Caco-2 (cell line): ENCODE measurements around the gene RIPOR2. TPM values are rescaled to one million over a fixed set of nuclear protein-coding genes. Genes with fewer than 3 reads are reported as not detected.
"Not testable (repeated sequence)": the region's sequence is repeated elsewhere in the genome, so short reads cannot be mapped to it uniquely, and the experiment has no call there.

Experiments used
- BruUV-seq: library from RNA; stranded (reverse); fragments of 400-500 nt; replicated peaks from 2 replicates; lab custom pipeline; 2021; lab: Mats Ljungman, UMichigan
- CTCF ChIA-PET: fragments of 300-600 bp; sonication (Branson Sonifier 250); formaldehyde crosslinking; loops from one replicate; lab custom pipeline; 2022; ENCODE audit warnings: antibody characterized with exemption; lab: Charles Lee
- POLR2A ChIA-PET: fragments of 300-600 bp; sonication (Branson Sonifier 250); formaldehyde crosslinking; loops from one replicate; lab custom pipeline; 2022; ENCODE audit warnings: antibody characterized with exemption; lab: Charles Lee
- DNase-seq, 2 experiments: peaks; one replicate each; pipeline versions ENCODE4 v3.0.0 to v3.0.0-alpha.2; 2020 to 2022
- H3K27me3 ChIP-seq: replicated peaks from 2 replicates; pipeline ENCODE4 v1.6.0; 2011; ENCODE audit warnings: low read length; ENCODE audit not compliant: control insufficient read depth, insufficient read depth
- H3K36me3 ChIP-seq: 2 replicates; pipeline ENCODE4 v1.5.1; 2011; ENCODE audit warnings: low read length; ENCODE audit not compliant: control insufficient read depth, insufficient read depth
- H3K4me1 ChIP-seq: fragments of 250-450 bp; sonication (Bioruptor Pico); 2 replicates; pipeline ENCODE4 v1.5.1; 2020; ENCODE audit warnings: mild to moderate bottlenecking
- H3K4me3 ChIP-seq: 2 replicates; pipeline ENCODE4 v1.5.1; 2011; ENCODE audit warnings: low read depth, mild to moderate bottlenecking, control low read depth, low read length
- H3K9me3 ChIP-seq: fragments of 250-450 bp; sonication (Bioruptor Pico); 2 replicates; pipeline ENCODE4 v1.5.1; 2020; ENCODE audit warnings: mild to moderate bottlenecking, moderate library complexity
- H3K27ac Mint-ChIP-seq: one replicate; pipeline ENCODE4 v1.8.0; 2022; ENCODE audit warnings: mixed read lengths; ENCODE audit not compliant: unreplicated experiment
- H3K27me3 Mint-ChIP-seq: one replicate; pipeline ENCODE4 v1.8.0; 2022; ENCODE audit warnings: mixed read lengths; ENCODE audit not compliant: insufficient read depth, unreplicated experiment
- H3K36me3 Mint-ChIP-seq: one replicate; pipeline ENCODE4 v1.8.0; 2022; ENCODE audit warnings: mild to moderate bottlenecking, mixed read lengths; ENCODE audit not compliant: insufficient read depth, unreplicated experiment
- H3K4me1 Mint-ChIP-seq: one replicate; pipeline ENCODE4 v1.8.0; 2022; ENCODE audit warnings: low read depth, mixed read lengths; ENCODE audit not compliant: unreplicated experiment
- H3K4me3 Mint-ChIP-seq: one replicate; pipeline ENCODE4 v1.8.0; 2022; ENCODE audit warnings: mild to moderate bottlenecking, moderate library complexity, mixed read lengths; ENCODE audit not compliant: unreplicated experiment
- H3K9me3 Mint-ChIP-seq: one replicate; pipeline ENCODE4 v1.8.0; 2022; ENCODE audit warnings: mixed read lengths; ENCODE audit not compliant: unreplicated experiment
- intact Hi-C: fragments of 100-400 bp; cut with micrococcal nuclease; formaldehyde crosslinking; loops from one replicate; pipeline ENCODE4 v1.10.0; 2022; ENCODE audit not compliant: unreplicated experiment
- total RNA-seq: library from RNA; stranded (reverse); gene quantifications from 2 replicates; pipeline ENCODE4 v1.2.3, GENCODE V29; 2022
- TF ChIP-seq, protein P1 (sequence below), 2 experiments: fragments of 200-600 bp in 1 of 2; IDR thresholded peaks; 1 replicate in 1 of 2; 2 replicates in 1 of 2; pipeline versions ENCODE4 v1.5.1 to v1.8.0; 2011 to 2022; ENCODE audit warnings: antibody characterized with exemption in 1 of 2, control low read depth in 1 of 2, inconsistent platforms in 1 of 2, low read depth in 1 of 2, low read length in 1 of 2, mild to moderate bottlenecking in 1 of 2, moderate library complexity in 1 of 2; ENCODE audit not compliant: insufficient read depth in 1 of 2, severe bottlenecking in 1 of 2, unreplicated experiment in 1 of 2

The RIPOR2 gene
- total RNA-seq, 1 experiment from 2014 or later = 0.64 TPM

GRCh38 chr6:24879351-24879750 is 56.4 kb downstream of the RIPOR2 start:
- Histone ChIP-seq H3K4me3 (no peak overlapping the region), H3K27me3 (no peaks in the 10 kb centered on the region), H3K36me3 (no peaks in the 10 kb centered on the region), H3K4me1 (peaks cover 23% of the 10 kb centered on the region), H3K9me3 (peaks cover 10% of the 10 kb centered on the region; the same call in 1 of the 2 replicates)
- Mint-ChIP-seq H3K27me3 (no peaks in the 10 kb centered on the region), H3K9me3 (peaks cover 11% of the 10 kb centered on the region), H3K4me3 (no peak overlapping the region), H3K36me3 (no peaks in the 10 kb centered on the region), H3K27ac (no peak overlapping the region), H3K4me1 (peaks cover 30% of the 10 kb centered on the region)
- intact Hi-C loops = no loop called here
- CTCF ChIA-PET = no interaction called here
- no peak for DNase-seq
- BruUV-seq = no TSS peak
- POLR2A ChIA-PET = no interaction called here
- TF ChIP-seq, protein P1, sequence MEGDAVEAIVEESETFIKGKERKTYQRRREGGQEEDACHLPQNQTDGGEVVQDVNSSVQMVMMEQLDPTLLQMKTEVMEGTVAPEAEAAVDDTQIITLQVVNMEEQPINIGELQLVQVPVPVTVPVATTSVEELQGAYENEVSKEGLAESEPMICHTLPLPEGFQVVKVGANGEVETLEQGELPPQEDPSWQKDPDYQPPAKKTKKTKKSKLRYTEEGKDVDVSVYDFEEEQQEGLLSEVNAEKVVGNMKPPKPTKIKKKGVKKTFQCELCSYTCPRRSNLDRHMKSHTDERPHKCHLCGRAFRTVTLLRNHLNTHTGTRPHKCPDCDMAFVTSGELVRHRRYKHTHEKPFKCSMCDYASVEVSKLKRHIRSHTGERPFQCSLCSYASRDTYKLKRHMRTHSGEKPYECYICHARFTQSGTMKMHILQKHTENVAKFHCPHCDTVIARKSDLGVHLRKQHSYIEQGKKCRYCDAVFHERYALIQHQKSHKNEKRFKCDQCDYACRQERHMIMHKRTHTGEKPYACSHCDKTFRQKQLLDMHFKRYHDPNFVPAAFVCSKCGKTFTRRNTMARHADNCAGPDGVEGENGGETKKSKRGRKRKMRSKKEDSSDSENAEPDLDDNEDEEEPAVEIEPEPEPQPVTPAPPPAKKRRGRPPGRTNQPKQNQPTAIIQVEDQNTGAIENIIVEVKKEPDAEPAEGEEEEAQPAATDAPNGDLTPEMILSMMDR (IDR thresholded peaks at IDR 0.05; ENCODE audit: insufficient read depth in 1 of 2, low read depth in 1 of 2, low read length in 1 of 2, severe bottlenecking in 1 of 2, unreplicated experiment in 1 of 2) = no peak

DNA sequence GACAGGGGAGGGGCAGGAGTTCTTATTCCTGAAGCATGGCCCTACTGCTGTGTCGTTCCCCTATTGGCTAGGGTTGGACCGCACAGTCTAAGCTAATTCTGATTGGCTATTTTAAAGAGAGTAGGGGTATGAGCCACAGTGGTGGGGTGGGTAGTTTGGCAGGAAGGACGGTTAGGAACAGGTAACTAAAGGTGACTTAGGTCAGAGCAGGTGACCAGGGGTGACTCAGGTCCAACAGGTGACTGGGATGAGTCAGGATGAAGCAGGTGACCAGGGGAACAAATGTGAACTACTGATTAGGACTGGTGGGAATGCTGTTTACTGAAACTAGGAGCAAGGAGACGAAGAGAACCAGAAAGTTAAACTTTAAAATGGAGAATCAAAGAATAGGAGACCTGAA is 58.0 kb downstream of the RIPOR2 start:
- peaks cover 25% of the 10 kb centered on the region for H3K4me1 ChIP-seq
- Mint-ChIP-seq H3K4me1 (peaks cover 30% of the 10 kb centered on the region), H3K9me3 (peaks cover 11% of the 10 kb centered on the region)
- CTCF ChIA-PET, H3K4me3 Mint-ChIP-seq, H3K27me3 ChIP-seq, H3K4me3 ChIP-seq, POLR2A ChIA-PET, H3K36me3 Mint-ChIP-seq, intact Hi-C loops, H3K27me3 Mint-ChIP-seq, BruUV-seq, H3K27ac Mint-ChIP-seq, H3K36me3 ChIP-seq, H3K9me3 ChIP-seq, DNase-seq: not testable (repeated sequence)

DNA sequence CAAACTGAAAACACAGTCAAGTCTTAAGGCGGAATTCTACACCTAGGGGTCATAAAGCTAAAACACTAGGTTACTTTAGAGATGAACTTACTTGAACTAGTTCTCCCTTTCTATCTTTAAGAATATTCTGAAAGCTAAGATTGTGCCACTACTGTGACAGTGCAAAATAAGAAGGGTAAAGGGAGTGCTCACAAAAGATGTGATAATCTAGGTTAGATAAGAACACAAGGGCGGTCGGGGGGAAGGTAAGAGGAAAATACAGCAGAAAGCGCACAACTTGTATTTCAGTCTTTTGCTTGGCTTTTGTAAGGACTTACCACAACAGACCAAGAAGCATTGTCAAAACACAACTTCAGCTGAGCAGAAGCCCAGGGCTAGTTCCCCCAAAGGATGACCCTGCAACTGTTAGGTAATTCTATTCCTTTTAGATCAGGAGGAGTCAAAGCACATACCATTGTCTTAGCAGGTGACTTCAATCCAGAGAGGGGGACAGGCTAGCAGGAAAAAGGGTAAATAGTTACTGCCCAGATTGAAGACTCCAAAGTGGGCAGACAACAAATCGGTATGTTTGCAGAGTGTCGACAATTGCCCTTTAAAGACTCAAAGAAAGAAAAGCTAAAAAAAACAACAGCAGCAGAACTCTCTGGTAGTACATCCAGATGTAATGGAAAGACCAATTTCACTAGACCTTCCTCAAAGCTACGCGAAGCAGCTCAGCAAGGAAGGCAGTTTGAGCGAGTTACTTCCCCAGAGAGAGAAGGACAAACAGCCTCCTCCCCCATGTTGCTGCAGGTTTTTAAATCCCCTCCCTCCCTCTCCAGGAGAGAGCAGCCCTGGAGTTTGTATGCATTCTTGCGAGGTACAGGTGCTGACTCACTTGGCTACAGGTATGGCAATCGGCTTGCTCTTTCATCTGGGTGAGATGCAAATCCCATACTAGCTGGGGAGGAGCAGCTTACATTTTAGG is 59.0 kb downstream of the RIPOR2 start:
- DNase-seq = peak; percentile 37 to 41
- intact Hi-C loops = no loop called here
- Histone ChIP-seq H3K9me3 (peaks cover 10% of the 10 kb centered on the region; the same call in 1 of the 2 replicates), H3K27me3 (no peaks in the 10 kb centered on the region), H3K36me3 (no peaks in the 10 kb centered on the region), H3K4me1 (peaks cover 20% of the 10 kb centered on the region; the same call in 1 of the 2 replicates), H3K4me3 (no peak overlapping the region)
- Mint-ChIP-seq H3K9me3 (peaks cover 11% of the 10 kb centered on the region), H3K27me3 (no peaks in the 10 kb centered on the region), H3K27ac (no peak overlapping the region), H3K4me3 (no peak overlapping the region), H3K4me1 (peaks cover 21% of the 10 kb centered on the region), H3K36me3 (no peaks in the 10 kb centered on the region)
- POLR2A ChIA-PET = no interaction called here
- no TSS peak for BruUV-seq
- CTCF ChIA-PET = no interaction called here
- TF ChIP-seq, protein P1 (IDR thresholded peaks at IDR 0.05; ENCODE audit: insufficient read depth in 1 of 2, low read depth in 1 of 2, low read length in 1 of 2, severe bottlenecking in 1 of 2, unreplicated experiment in 1 of 2) = no peak
